Measurements from ENCODE around the gene KRTAP9-4.
"Not testable (repeated sequence)": the region's sequence is repeated elsewhere in the genome, so short reads cannot be mapped to it uniquely, and the experiment has no call there.

KRTAP9-4 gene

DNA sequence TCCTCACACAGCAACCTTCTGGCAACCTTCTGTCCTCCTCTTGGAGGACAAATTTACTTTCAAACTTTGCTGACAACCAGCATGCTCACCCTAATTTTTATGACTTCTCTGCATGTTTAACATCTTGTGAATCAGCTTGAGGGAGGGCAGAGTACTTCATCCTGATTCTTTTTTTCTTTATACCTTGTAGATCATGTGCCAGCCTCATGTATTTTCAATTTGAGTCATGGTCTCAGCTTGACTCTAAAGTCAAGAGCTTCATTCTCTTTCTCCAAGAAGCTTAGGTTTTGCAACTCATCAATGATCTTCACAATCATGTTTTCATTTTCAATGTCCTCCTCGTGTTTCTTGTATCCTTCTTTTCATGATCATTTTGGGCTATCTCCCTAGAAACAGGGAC, 22.4 kb downstream of the KRTAP9-4 start:
- Histone ChIP-seq H2AFZ (ENCODE audit: low read length) (no peak overlapping the region), H3K9me3 (ENCODE audit: insufficient read depth, low read depth, low read length) (no peaks in the 10 kb centered on the region), H3K36me3 (ENCODE audit: insufficient read depth, low read length) (no peaks in the 10 kb centered on the region), H3K4me2 (ENCODE audit: low read depth, low read length, poor library complexity, severe bottlenecking) (no peak overlapping the region), H3K4me1 (ENCODE audit: insufficient read depth, low read length, poor library complexity, severe bottlenecking) (no peaks in the 10 kb centered on the region), H3K9ac (ENCODE audit: low read depth, low read length, poor library complexity, severe bottlenecking) (no peak overlapping the region), H3K9me2 (replicated peaks; ENCODE audit: low read depth, low read length) (no peaks in the 10 kb centered on the region), H3K4me3 (ENCODE audit: low read length, poor library complexity, severe bottlenecking) (no peak overlapping the region), H3F3A (ENCODE audit: low read depth) (no peaks in the 10 kb centered on the region), H4K20me1 (ENCODE audit: insufficient read depth, low read length, poor library complexity, severe bottlenecking) (no peaks in the 10 kb centered on the region), H3K27me3 (ENCODE audit: insufficient read depth, low read length, poor library complexity, severe bottlenecking) (no peaks in the 10 kb centered on the region), H3K79me2 (ENCODE audit: insufficient read depth, low read length) (no peaks in the 10 kb centered on the region)
- TF ChIP-seq, protein P1, sequence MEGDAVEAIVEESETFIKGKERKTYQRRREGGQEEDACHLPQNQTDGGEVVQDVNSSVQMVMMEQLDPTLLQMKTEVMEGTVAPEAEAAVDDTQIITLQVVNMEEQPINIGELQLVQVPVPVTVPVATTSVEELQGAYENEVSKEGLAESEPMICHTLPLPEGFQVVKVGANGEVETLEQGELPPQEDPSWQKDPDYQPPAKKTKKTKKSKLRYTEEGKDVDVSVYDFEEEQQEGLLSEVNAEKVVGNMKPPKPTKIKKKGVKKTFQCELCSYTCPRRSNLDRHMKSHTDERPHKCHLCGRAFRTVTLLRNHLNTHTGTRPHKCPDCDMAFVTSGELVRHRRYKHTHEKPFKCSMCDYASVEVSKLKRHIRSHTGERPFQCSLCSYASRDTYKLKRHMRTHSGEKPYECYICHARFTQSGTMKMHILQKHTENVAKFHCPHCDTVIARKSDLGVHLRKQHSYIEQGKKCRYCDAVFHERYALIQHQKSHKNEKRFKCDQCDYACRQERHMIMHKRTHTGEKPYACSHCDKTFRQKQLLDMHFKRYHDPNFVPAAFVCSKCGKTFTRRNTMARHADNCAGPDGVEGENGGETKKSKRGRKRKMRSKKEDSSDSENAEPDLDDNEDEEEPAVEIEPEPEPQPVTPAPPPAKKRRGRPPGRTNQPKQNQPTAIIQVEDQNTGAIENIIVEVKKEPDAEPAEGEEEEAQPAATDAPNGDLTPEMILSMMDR (conservative IDR thresholded peaks at IDR 0.05; ENCODE audit: low read length), result no peak
- TF ChIP-seq EZH2phosphoT487 (IDR thresholded peaks at IDR 0.05; ENCODE audit: borderline replicate concordance), result no peak

DNA sequence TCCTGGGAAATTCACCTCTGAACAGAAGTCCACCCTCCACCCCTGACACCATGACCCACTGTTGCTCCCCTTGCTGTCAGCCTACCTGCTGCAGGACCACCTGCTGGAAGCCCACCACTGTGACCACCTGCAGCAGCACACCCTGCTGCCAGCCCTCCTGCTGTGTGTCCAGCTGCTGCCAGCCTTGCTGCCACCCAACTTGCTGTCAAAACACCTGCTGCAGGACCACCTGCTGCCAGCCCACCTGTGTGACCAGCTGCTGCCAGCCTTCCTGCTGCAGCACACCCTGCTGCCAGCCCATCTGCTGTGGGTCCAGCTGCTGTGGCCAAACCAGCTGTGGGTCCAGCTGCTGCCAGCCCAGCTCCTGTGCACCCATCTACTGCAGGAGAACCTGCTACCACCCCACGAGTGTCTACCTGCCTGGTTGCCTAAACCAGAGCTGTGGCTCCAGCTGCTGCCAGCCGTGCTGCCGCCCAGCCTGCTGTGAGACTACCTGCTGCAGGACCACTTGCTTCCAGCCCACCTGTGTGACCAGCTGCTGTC, 26.2 kb downstream of the KRTAP9-4 start, which contains the start of gene KRTAP9-7:
Gene KRTAP9-7, plus strand, starts transcription at position 51 of the 543 bp plus-strand sequence. Its CDS starts 0 bp downstream, at position 51.
- H4K20me1 ChIP-seq (ENCODE audit: insufficient read depth, low read length, poor library complexity, severe bottlenecking); H3K9me3 ChIP-seq (ENCODE audit: insufficient read depth, low read depth, low read length); H3K79me2 ChIP-seq (ENCODE audit: insufficient read depth, low read length); H3K4me1 ChIP-seq (ENCODE audit: insufficient read depth, low read length, poor library complexity, severe bottlenecking); H3K4me2 ChIP-seq (ENCODE audit: low read depth, low read length, poor library complexity, severe bottlenecking); H3K27me3 ChIP-seq (ENCODE audit: insufficient read depth, low read length, poor library complexity, severe bottlenecking); H3K36me3 ChIP-seq (ENCODE audit: insufficient read depth, low read length); H2AFZ ChIP-seq (ENCODE audit: low read length); H3K4me3 ChIP-seq (ENCODE audit: low read length, poor library complexity, severe bottlenecking); H3K9me2 ChIP-seq (replicated peaks; ENCODE audit: low read depth, low read length); H3F3A ChIP-seq (ENCODE audit: low read depth); H3K9ac ChIP-seq (ENCODE audit: low read depth, low read length, poor library complexity, severe bottlenecking): not testable (repeated sequence)

DNA sequence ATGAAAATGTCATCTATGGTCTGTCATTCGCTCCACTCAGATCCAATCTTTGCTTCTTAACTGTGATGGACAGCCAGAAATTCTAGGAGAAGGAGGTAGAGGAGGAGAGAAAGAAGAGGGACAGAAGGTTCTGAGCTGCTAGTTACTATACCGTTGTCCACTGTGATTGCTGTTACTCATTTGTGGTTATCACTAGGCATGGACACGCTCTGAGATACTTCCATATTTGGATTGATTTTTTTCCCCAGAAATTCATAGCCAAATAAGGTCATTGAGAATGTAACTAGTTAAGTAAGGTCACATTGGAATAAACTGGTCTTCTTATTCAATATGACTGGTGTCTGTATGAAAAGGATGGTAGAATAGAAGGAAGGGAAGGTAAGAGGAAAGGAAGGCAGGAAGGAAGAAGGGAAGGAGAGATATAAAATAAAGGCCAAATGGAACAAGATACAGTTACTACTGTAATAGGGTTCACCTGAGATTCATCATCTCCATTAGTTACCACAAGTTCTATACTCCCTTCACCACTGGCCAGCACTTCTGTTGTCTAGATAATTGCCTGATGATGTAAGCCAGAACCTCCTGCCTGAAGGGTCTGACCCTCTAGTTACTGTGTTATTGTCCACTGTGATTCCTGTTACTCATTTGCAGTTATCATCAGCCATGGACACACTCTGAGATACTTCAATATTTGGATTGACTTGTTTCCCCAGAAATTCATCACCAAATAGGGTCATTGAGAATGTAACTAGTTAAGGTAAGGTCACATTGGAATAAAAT, 28.9 kb downstream of the KRTAP9-4 start:
- Histone ChIP-seq H3K79me2 (ENCODE audit: insufficient read depth, low read length) (no peaks in the 10 kb centered on the region), H4K20me1 (ENCODE audit: insufficient read depth, low read length, poor library complexity, severe bottlenecking) (no peaks in the 10 kb centered on the region), H3F3A (ENCODE audit: low read depth) (no peaks in the 10 kb centered on the region), H3K36me3 (ENCODE audit: insufficient read depth, low read length) (no peaks in the 10 kb centered on the region), H3K9me2 (replicated peaks; ENCODE audit: low read depth, low read length) (no peaks in the 10 kb centered on the region), H2AFZ (ENCODE audit: low read length) (no peak overlapping the region), H3K4me1 (ENCODE audit: insufficient read depth, low read length, poor library complexity, severe bottlenecking) (peaks cover under 1% of the 10 kb centered on the region), H3K4me2 (ENCODE audit: low read depth, low read length, poor library complexity, severe bottlenecking) (no peak overlapping the region), H3K9ac (ENCODE audit: low read depth, low read length, poor library complexity, severe bottlenecking) (no peak overlapping the region), H3K27me3 (ENCODE audit: insufficient read depth, low read length, poor library complexity, severe bottlenecking) (no peaks in the 10 kb centered on the region), H3K9me3 (ENCODE audit: insufficient read depth, low read depth, low read length) (no peaks in the 10 kb centered on the region), H3K4me3 (ENCODE audit: low read length, poor library complexity, severe bottlenecking) (no peak overlapping the region)
- TF ChIP-seq, protein P1 (conservative IDR thresholded peaks at IDR 0.05; ENCODE audit: low read length), result no peak

DNA sequence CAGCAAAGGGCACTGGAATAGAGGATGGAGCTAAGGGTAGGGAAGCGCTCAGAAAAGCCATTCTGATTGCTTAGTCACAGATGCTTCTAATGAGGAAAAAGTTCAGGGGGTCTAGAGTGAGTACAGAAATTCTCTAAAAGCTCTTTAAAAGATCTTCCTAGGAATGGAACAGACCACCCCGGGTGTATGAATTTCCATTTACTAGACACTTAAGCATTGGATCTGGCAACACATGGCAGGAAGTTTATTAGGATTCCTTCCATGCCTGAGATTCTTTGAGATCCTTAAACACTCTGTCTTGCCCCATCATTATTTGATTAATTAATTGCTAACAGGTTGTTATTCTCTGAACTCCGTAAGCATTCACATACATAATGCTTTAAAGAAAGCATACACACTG, 34.6 kb downstream of the KRTAP9-4 start:
- Histone ChIP-seq H3K9ac (ENCODE audit: low read depth, low read length, poor library complexity, severe bottlenecking) (no peak overlapping the region), H4K20me1 (ENCODE audit: insufficient read depth, low read length, poor library complexity, severe bottlenecking) (no peaks in the 10 kb centered on the region), H3K4me3 (ENCODE audit: low read length, poor library complexity, severe bottlenecking) (no peak overlapping the region), H3K79me2 (ENCODE audit: insufficient read depth, low read length) (no peaks in the 10 kb centered on the region), H3K9me2 (replicated peaks; ENCODE audit: low read depth, low read length) (no peaks in the 10 kb centered on the region), H2AFZ (ENCODE audit: low read length) (no peak overlapping the region), H3K9me3 (ENCODE audit: insufficient read depth, low read depth, low read length) (no peaks in the 10 kb centered on the region), H3K4me1 (ENCODE audit: insufficient read depth, low read length, poor library complexity, severe bottlenecking) (peaks cover 20% of the 10 kb centered on the region), H3K36me3 (ENCODE audit: insufficient read depth, low read length) (no peaks in the 10 kb centered on the region), H3K4me2 (ENCODE audit: low read depth, low read length, poor library complexity, severe bottlenecking) (peak overlapping the region; percentile 49), H3K27me3 (ENCODE audit: insufficient read depth, low read length, poor library complexity, severe bottlenecking) (no peaks in the 10 kb centered on the region), H3F3A (ENCODE audit: low read depth) (no peaks in the 10 kb centered on the region)
- TF ChIP-seq EZH2phosphoT487 (IDR thresholded peaks at IDR 0.05; ENCODE audit: borderline replicate concordance), result no peak
- TF ChIP-seq, protein P1 (conservative IDR thresholded peaks at IDR 0.05; ENCODE audit: low read length), result no peak
